ENCODE results near the gene HACD2.
A peak's percentile ranks its signal among the peaks of the same experiment; 100 is the strongest.

HACD2 gene

GRCh38 chr3:123479891-123480290, 105.0 kb downstream of the HACD2 start:
- no peak for DNase-seq

GRCh38 chr3:123478314-123478713, 106.5 kb downstream of the HACD2 start:
- DNase-seq: no peak

- no peak for DNase-seq
Observed at GRCh38 chr3:123476967-123477750, 107.7 kb downstream of the HACD2 start.

GRCh38 chr3:123475786-123476185, 109.1 kb downstream of the HACD2 start:
- no peak for DNase-seq

GRCh38 chr3:123471106-123471505, 113.7 kb downstream of the HACD2 start:
- no peak for DNase-seq

- DNase-seq: no peak
Observed at GRCh38 chr3:123469323-123469995, 115.4 kb downstream of the HACD2 start.

GRCh38 chr3:123467046-123467445, 117.8 kb downstream of the HACD2 start:
- no peak for DNase-seq

- DNase-seq: no peak
Observed at GRCh38 chr3:123464211-123464610, 120.6 kb downstream of the HACD2 start.

GRCh38 chr3:123459862-123460261, 125.0 kb downstream of the HACD2 start:
- no peak for DNase-seq

- DNase-seq: no peak
Observed at GRCh38 chr3:123458255-123458654, 126.6 kb downstream of the HACD2 start.

- no peak for DNase-seq
Observed at GRCh38 chr3:123457841-123458240, 127.0 kb downstream of the HACD2 start.

GRCh38 chr3:123453675-123454074, 131.2 kb downstream of the HACD2 start:
- no peak for DNase-seq

GRCh38 chr3:123451186-123451585, 133.7 kb downstream of the HACD2 start:
- no peak for DNase-seq

- no peak for DNase-seq
Observed at GRCh38 chr3:123449997-123450604, 134.8 kb downstream of the HACD2 start.

- no peak for DNase-seq
Observed at GRCh38 chr3:123449102-123449996, 135.5 kb downstream of the HACD2 start.

- no peak for DNase-seq
Observed at GRCh38 chr3:123448536-123449101, 136.2 kb downstream of the HACD2 start, which contains the start of gene ADCY5. TSS of gene ADCY5 (minus strand) at chr3:123449090. CDS start at chr3:123448545, 545 bp downstream.

- DNase-seq: peak; percentile 20
Observed at GRCh38 chr3:123447749-123448517, 136.9 kb downstream of the HACD2 start.

- no peak for DNase-seq
Observed at GRCh38 chr3:123447416-123447748, 137.5 kb downstream of the HACD2 start.

GRCh38 chr3:123446610-123447109, 138.2 kb downstream of the HACD2 start:
- DNase-seq: no peak

- no peak for DNase-seq
Observed at GRCh38 chr3:123446210-123446609, 138.6 kb downstream of the HACD2 start.

- no peak for DNase-seq
Observed at GRCh38 chr3:123445702-123446101, 139.2 kb downstream of the HACD2 start.

- no peak for DNase-seq
Observed at GRCh38 chr3:123444744-123445143, 140.1 kb downstream of the HACD2 start.
